Calu3 (cell line): ENCODE data around the gene ARTN. TPM values are rescaled to one million over a fixed set of nuclear protein-coding genes. Genes with fewer than 3 reads are reported as not detected.

Experiments
- BruUV-seq: library from RNA; stranded (reverse); fragments of 400-500 nt; replicated peaks from 2 replicates; lab custom pipeline; 2021; lab: Mats Ljungman, UMichigan
- CTCF ChIA-PET: fragments of 300-600 bp; sonication (Branson Sonifier 250); formaldehyde crosslinking; loops from one replicate; lab custom pipeline; 2022; ENCODE audit warnings: antibody characterized with exemption; lab: Charles Lee
- DNase-seq: peaks from one replicate; pipeline ENCODE4 v3.0.0; 2022
- H3K27ac Mint-ChIP-seq: one replicate; pipeline ENCODE4 v1.8.0; 2022; ENCODE audit warnings: mixed read lengths; ENCODE audit not compliant: unreplicated experiment
- H3K27me3 Mint-ChIP-seq: one replicate; pipeline ENCODE4 v1.8.0; 2022; ENCODE audit warnings: mixed read lengths; ENCODE audit not compliant: unreplicated experiment
- H3K36me3 Mint-ChIP-seq: one replicate; pipeline ENCODE4 v1.8.0; 2022; ENCODE audit warnings: mild to moderate bottlenecking, moderate library complexity, mixed read lengths; ENCODE audit not compliant: insufficient read depth, unreplicated experiment
- H3K4me1 Mint-ChIP-seq: one replicate; pipeline ENCODE4 v1.8.0; 2022; ENCODE audit warnings: mild to moderate bottlenecking, low read depth, mixed read lengths; ENCODE audit not compliant: unreplicated experiment
- H3K4me3 Mint-ChIP-seq: one replicate; pipeline ENCODE4 v1.8.0; 2022; ENCODE audit warnings: mild to moderate bottlenecking, low read depth, moderate library complexity, mixed read lengths; ENCODE audit not compliant: unreplicated experiment
- H3K9me3 Mint-ChIP-seq: one replicate; pipeline ENCODE4 v1.8.0; 2022; ENCODE audit warnings: low read depth, mixed read lengths; ENCODE audit not compliant: unreplicated experiment
- CTCF ChIP-seq: fragments of 200-600 bp; IDR thresholded peaks from one replicate; pipeline ENCODE4 v1.8.0; 2022; ENCODE audit warnings: antibody characterized with exemption; ENCODE audit not compliant: unreplicated experiment
- intact Hi-C: fragments of 100-400 bp; cut with micrococcal nuclease; formaldehyde crosslinking; loops from one replicate; pipeline ENCODE4 v1.10.0; 2022; ENCODE audit not compliant: unreplicated experiment
- total RNA-seq: library from RNA; stranded (reverse); gene quantifications from 2 replicates; pipeline ENCODE4 v1.2.3, GENCODE V29; 2022

The ARTN gene
- total RNA-seq, 1 experiment from 2014 or later: 1.4 TPM

GRCh38 chr1:43936431-43937151 is 3.0 kb downstream of the ARTN start:
- no TSS peak for BruUV-seq
- Mint-ChIP-seq H3K27me3 (peaks cover 13% of the 10 kb centered on the region), H3K9me3 (no peaks in the 10 kb centered on the region), H3K4me3 (peak overlapping the region; percentile 82), H3K36me3 (peaks cover 22% of the 10 kb centered on the region), H3K4me1 (peaks cover 6% of the 10 kb centered on the region), H3K27ac (peak overlapping the region; percentile 48)
- CTCF ChIA-PET: interaction anchor here (0.6 to 5.0 kb wide), 5 partner anchors 10 to 173 kb away, joined by 3 to 193 read pairs (median 4); no protein-coding TSS in a partner anchor
- peak; percentile 59 for DNase-seq
- intact Hi-C loops: no loop called here
- peak; percentile 52 for TF ChIP-seq CTCF

- intact Hi-C loops: no loop called here
- no peak for DNase-seq
- Mint-ChIP-seq H3K4me1 (peaks cover 6% of the 10 kb centered on the region), H3K27ac (no peak overlapping the region), H3K4me3 (peak overlapping the region; percentile 82), H3K36me3 (peaks cover 19% of the 10 kb centered on the region), H3K27me3 (peaks cover 13% of the 10 kb centered on the region), H3K9me3 (no peaks in the 10 kb centered on the region)
- BruUV-seq: no TSS peak
- CTCF ChIA-PET: interaction anchor here (0.6 to 0.9 kb wide), 2 partner anchors 111 to 174 kb away, joined by 4 to 5 read pairs; no protein-coding TSS in a partner anchor
- no peak for TF ChIP-seq CTCF
Measured at GRCh38 chr1:43937179-43937865, 3.7 kb downstream of the ARTN start.

GRCh38 chr1:43938383-43938782 is 4.8 kb downstream of the ARTN start:
- Mint-ChIP-seq H3K27me3 (peaks cover 13% of the 10 kb centered on the region), H3K36me3 (peaks cover 19% of the 10 kb centered on the region), H3K4me3 (no peak overlapping the region), H3K27ac (no peak overlapping the region), H3K4me1 (no peaks in the 10 kb centered on the region), H3K9me3 (no peaks in the 10 kb centered on the region)
- CTCF ChIA-PET: no interaction called here
- DNase-seq: no peak
- intact Hi-C loops: no loop called here
- no peak for TF ChIP-seq CTCF
- no TSS peak for BruUV-seq

GRCh38 chr1:43938892-43939587 is 5.4 kb downstream of the ARTN start:
- TF ChIP-seq CTCF: no peak
- Mint-ChIP-seq H3K9me3 (no peaks in the 10 kb centered on the region), H3K4me3 (no peak overlapping the region), H3K4me1 (no peaks in the 10 kb centered on the region), H3K27me3 (peaks cover 13% of the 10 kb centered on the region), H3K36me3 (peaks cover 18% of the 10 kb centered on the region), H3K27ac (no peak overlapping the region)
- intact Hi-C loops: no loop called here
- DNase-seq: no peak
- BruUV-seq: no TSS peak
- CTCF ChIA-PET: interaction anchor here (0.7 to 1.0 kb wide), 2 partner anchors 31 to 175 kb away, joined by 3 read pairs; partner anchors contain the start of gene DPH2
